HG02981 (cell line): Measurements from ENCODE around the gene PRSS33.

ENCODE experiments used
- ATAC-seq: cut with Tn5 transposase; IDR thresholded peaks from one replicate; pipeline ENCODE4 v1.9.1; 2021; ENCODE audit warnings: mild to moderate bottlenecking, moderate library complexity; ENCODE audit not compliant: unreplicated experiment

PRSS33 gene

GRCh38 chr16:2821487-2822157 lies 34.3 kb upstream of the PRSS33 start:
- no peak for ATAC-seq

GRCh38 chr16:2820836-2821486 lies 33.6 kb upstream of the PRSS33 start:
- ATAC-seq, result no peak

- no peak for ATAC-seq
These were observed 32.8 kb upstream of the PRSS33 start for GRCh38 chr16:2819939-2820835.

GRCh38 chr16:2819179-2819938 lies 32.0 kb upstream of the PRSS33 start:
- ATAC-seq, result no peak

GRCh38 chr16:2818272-2818876 lies 31.0 kb upstream of the PRSS33 start:
- ATAC-seq, result no peak

GRCh38 chr16:2817340-2818271 lies 30.2 kb upstream of the PRSS33 start:
- ATAC-seq, result no peak

GRCh38 chr16:2816751-2817339 lies 29.5 kb upstream of the PRSS33 start, which contains the start of gene PRSS21:
Gene PRSS21, plus strand, starts transcription at chr16:2817237. Its CDS starts 32 bp downstream, at chr16:2817269.
- no peak for ATAC-seq

GRCh38 chr16:2815299-2815771 lies 28.0 kb upstream of the PRSS33 start:
- ATAC-seq, result no peak

GRCh38 chr16:2814551-2815298 lies 27.4 kb upstream of the PRSS33 start:
- ATAC-seq, result no peak

GRCh38 chr16:2813771-2814221 lies 26.4 kb upstream of the PRSS33 start:
- no peak for ATAC-seq

GRCh38 chr16:2811703-2812471 lies 24.5 kb upstream of the PRSS33 start:
- ATAC-seq, result no peak

GRCh38 chr16:2810651-2811050 lies 23.3 kb upstream of the PRSS33 start:
- no peak for ATAC-seq

GRCh38 chr16:2809149-2809760 lies 21.9 kb upstream of the PRSS33 start:
- no peak for ATAC-seq

- no peak for ATAC-seq
These were observed 20.8 kb upstream of the PRSS33 start for GRCh38 chr16:2808181-2808580.

- no peak for ATAC-seq
These were observed 18.9 kb upstream of the PRSS33 start for GRCh38 chr16:2806286-2806685.

- ATAC-seq, result no peak
These were observed 17.4 kb upstream of the PRSS33 start for GRCh38 chr16:2804728-2805127.
